ENCODE measurements around the gene COMTD1.
A peak's percentile ranks its signal among the peaks of the same experiment; 100 is the strongest.

The COMTD1 gene

GRCh38 chr10:75235375-75236177 lies at the start of gene COMTD1:
TSS of gene COMTD1 (minus strand) at chr10:75235957. CDS start at chr10:75235928, 29 bp downstream.
- DNase-seq (ENCODE audit: low read depth in 2 of 2) = peak; percentile 83 to 88

DNA sequence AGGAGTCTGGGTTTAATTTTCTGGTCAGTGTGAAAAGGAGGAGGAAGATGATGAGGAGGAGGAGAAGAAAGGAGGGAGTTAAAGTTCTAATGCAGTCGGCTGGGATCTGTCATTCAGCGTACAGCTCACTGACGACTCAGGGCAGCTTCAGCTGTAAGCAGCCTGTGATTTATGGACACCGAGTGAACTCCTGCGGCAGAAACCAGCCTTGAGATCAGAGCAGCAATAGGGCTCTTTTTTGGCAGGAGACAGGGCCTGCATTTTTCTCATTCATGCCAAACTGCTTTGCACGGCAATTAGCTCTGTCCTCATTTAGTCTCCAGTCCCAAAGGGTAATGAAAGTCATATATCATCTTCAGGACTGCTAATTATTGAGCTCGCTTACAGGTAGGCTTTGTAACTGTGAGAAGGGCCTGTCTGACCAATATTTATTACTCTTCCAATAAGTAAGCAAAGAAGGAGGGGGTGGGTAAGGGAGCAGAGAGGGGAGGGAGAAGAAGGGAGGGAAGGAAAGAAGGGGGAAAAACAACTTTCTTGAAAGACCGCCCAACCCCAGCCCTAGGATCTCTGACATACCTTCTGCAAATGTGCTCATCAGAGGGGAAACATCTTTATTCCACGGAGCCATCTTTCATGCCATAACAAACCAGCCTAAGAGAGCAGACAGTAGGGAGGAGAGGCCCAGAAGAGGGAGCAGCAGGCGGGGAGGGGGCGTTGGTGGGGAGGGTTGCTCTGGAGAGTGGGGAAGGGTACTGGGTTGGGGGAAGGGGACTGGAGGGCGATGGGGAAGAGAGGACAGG lies 48.1 kb upstream of the COMTD1 start:
- DNase-seq (ENCODE audit: low read depth in 2 of 2) = no peak

GRCh38 chr10:75283078-75283670 lies 47.4 kb upstream of the COMTD1 start:
- DNase-seq (ENCODE audit: low read depth in 2 of 2) = no peak

DNA sequence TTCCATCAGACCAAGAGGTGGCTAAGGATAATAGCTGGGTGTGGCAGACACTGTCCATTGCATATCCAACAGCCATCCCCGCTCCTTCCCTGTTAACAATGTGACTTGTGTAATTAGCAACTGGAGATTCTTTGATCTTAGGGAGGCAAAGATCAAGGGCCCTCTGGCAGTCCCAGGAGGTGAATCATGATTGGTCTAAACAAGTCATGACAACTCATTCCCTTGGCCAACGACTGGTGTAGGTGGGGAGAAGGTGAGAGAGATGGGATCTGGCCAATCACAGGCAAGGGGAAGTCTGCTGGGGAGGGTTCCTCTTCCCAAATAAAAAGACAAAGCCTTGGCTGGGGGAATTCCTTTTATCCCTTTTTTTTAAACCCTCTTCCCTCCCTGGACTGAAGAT lies 46.2 kb upstream of the COMTD1 start:
- DNase-seq (ENCODE audit: low read depth in 2 of 2) = no peak

DNA sequence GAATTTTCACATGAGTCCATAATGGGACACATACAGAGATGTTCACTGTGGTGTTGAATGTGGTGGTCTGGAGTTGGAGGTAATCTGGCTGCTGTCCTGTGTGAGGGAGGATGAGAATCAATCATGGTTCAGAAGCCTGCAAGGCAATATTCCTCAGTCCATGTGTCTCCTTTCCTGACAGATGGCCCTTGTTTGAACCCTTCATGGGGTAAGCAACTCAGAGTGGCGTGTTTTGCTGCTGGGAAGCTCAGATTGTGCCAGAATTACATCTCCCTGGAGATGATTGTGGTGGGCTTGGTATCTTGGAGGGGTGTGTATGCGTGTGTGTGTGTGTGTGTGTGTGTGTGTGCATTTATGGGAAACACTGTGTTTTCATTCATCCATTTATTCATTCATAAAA lies 44.5 kb upstream of the COMTD1 start:
- DNase-seq (ENCODE audit: low read depth in 2 of 2) = no peak

DNA sequence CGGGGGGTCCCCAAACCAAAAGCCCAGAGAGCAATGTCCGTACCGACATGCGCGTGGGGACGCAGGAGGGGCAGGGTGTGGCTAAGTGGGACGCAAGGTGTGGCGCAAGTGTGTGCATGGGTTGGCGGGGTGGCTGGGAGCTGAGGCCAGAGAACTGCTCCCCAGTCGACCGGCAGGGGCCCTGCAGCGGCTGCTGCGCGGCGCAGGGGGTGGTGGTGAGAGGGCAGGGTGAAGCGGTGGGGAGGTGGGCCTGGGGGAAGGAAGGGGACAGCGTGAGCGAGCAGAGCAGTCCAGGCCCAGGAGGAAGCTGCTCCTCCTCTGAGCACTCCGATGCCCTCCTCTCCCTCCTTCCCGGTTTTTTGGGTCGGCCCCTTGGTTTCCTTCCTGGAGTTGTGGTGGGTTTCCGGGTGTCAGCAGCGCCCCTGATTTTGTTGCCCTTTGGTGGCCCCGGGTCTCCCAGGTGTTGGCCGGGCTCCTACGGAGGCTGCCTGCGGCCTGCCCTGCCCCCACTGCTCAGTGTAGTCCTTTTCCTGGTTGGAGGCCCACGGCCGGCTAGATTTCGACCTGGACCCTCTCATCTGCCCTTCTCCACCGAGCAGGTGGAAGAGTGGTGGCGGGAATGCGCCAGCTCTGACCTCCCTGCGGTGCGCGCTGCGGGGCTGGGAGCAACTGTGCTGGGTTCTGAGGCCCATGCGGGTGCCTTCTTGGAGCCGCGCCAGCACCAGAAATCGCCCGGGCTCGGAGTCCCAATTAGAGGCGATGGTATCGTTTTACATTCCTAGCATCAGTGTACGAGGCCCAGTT lies 40.5 kb upstream of the COMTD1 start:
- no peak for DNase-seq (ENCODE audit: low read depth in 2 of 2)

DNA sequence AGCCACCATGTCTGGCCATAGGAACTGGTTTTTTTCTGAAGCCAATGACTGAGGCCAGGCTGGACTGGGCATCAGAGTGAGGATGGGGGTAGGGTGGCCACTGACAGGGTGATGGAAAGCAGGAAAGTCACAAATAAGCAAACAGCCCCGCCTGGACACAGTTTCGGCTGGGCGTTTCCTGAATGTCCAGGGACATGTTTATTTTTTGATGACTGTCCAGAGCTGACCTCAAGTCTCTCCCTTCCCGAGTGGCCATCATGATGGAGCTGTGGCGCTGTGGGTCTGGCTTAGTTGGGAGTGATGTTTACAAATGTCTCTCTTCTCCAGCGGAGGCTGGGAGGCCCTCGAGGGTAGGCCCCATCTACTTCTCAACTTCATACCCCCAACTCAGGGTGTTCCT lies 37.1 kb upstream of the COMTD1 start:
- DNase-seq (ENCODE audit: low read depth in 2 of 2) = no peak

DNA sequence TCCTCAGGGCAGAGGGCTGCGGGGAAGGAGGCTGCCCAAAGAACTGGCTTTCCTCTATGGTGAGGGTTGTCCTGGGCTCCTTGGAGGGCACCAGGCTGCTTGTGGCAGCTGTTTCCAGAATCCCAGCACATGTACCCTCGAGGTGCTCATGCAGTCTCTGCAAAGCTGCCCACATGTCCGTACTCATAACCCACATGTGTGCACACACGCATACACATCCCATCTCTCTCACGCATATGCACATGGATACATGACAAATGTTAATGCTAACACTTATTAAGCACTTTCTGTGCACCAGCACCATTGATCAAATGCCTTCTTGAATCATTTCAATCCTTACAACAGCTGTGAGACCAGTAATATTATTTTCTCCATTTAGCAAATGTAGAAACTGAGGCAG lies 36.3 kb upstream of the COMTD1 start:
- DNase-seq (ENCODE audit: low read depth in 2 of 2) = no peak

GRCh38 chr10:75269605-75270004 lies 33.8 kb upstream of the COMTD1 start:
- DNase-seq (ENCODE audit: low read depth in 2 of 2) = no peak

GRCh38 chr10:75266945-75267344 lies 31.2 kb upstream of the COMTD1 start:
- DNase-seq (ENCODE audit: low read depth in 2 of 2) = no peak

- no peak for DNase-seq (ENCODE audit: low read depth in 2 of 2)
Measured at GRCh38 chr10:75265856-75266255, 30.1 kb upstream of the COMTD1 start.

DNA sequence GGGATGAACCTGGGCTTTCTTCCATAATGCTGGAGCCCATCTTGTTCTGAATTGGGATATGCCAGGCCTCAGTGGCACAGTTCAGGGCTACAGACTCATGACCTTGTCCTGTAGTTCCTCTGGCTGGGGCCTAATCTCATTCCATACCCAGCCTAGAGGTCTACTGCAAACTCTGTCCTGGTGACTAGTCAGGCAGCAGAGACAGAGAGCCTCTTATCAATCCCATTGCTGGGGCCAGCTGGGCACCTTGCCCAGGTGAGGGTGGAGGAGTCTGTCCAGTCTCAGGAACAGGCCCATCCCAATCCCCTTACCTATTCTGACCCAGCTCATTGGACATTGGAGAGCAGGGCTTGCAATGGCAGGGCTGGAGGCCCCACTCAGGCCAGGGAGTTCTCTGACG lies 28.0 kb upstream of the COMTD1 start:
- DNase-seq (ENCODE audit: low read depth in 2 of 2) = no peak

DNA sequence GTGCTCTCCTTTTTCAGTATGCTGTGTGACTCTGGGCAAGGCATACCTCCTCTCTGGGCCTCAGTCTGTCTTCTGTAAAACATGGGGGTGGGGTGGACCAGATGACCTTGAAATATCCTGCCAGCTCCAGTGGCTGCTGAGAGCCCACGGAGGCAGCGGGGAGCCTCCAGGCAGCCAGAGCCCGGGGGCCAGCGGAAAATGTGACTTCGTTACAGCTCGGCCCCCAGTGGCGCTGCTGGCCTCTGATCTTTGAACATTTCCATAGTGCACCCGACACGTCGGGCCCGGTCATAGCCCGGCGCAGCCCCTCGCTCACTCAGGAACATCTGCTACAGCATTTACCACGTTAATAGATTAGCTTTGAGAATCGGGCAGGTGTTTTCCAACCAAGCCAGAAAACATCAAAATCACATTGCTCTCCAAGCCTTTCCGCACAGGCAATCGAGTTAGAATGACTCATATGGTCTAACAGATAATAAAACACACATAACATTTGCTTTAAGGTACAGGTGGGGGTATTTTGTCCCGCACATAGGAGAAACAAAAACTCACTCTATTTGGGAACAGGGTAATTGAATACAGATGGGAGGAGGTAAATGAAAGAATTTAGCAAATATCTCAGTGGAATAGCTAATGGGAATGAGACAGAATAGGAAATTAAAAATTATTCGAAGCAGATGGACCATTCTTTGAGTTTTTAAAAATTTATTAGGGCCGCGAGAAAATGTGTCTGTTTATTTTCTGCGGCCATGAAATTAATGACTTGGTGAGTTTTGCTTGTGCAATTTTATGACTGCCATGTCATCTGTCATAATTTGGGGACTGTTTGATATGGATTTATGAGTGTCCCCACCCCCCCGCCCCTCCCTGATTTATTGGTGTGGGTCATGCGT lies 26.3 kb upstream of the COMTD1 start:
- no peak for DNase-seq (ENCODE audit: low read depth in 2 of 2)

DNA sequence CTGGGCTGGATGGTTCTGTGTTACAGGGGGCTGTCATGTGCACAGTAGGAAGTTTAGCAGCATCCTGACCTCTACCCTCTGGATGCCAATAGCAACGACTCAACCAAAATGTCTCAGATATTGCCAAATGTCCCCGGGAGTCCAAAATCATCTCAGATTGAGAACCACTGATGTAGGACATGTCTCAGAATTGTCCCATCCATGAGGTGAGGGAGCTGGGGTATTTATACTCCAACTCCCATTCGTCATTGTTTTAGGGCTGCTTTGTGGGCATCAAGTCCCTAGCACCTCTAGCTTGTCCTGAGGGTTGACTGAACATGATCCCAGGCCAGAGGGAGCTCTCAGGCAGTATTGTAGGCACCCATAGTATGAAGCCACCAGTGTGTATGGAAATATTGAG lies 25.2 kb upstream of the COMTD1 start:
- DNase-seq (ENCODE audit: low read depth in 2 of 2) = no peak

- DNase-seq (ENCODE audit: low read depth in 2 of 2) = no peak
Measured at GRCh38 chr10:75254739-75255138, 19.0 kb upstream of the COMTD1 start.

DNA sequence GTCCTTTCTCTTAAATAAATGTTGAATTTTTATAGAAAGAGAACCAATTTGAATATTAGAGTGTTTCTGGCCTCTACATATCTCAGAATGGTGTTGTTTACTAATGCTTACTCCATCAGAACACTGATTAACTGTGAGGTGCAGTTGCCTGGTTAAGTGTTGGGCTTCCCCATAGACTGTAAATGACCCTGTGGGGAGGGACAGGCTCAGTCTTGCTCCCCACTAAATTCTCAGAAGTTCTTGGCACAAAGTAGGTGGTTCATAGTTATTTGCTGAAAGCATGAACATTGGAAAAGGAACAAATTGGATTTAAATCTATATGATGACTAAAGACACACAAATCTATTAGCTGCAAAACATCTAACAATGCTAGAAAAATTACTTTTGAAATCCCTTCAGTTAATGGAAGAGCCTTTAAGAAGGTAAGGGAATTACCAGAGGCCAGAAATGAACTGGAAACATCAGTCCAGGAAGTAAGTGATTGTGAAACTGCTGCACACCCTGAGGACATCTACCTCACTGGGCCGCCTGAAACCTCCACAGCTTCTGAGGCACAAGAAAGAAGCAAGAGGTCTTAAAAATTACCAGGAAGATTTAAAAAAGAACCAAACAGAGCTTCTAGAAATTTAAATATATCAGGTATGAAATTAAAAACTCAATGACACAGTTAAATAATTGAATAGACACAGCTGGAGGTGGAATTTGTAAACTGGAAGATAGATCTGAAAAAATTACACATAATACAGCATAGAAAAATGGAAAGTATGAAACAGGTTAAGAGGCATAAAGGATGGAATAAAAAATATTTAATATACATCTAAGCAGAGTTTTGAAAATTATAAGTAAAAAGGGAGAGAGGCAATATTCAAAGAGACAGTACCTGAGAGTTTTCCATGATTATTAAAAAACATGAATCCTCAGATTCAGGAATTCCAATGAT lies 17.8 kb upstream of the COMTD1 start:
- DNase-seq (ENCODE audit: low read depth in 2 of 2) = no peak

DNA sequence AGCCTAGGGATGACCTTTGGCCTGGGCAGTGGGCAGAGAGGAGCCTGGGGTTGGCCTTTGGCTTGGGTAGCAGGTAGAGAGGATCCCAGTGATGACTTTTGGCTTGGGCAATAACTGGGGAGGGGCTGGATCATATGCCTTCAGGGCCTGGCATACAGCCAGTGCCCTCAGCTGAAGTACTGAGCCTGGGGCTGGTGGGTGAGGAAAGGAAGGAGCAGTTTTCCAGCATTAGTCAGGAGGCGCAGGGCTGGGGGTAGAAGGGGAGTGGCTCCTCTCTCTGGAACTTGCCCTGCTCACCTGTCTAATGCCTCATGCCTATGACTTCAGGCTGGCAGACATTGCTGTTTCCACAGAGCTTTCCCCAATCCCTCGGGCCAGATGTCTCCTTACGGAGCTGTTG lies 15.2 kb upstream of the COMTD1 start:
- no peak for DNase-seq (ENCODE audit: low read depth in 2 of 2)

DNA sequence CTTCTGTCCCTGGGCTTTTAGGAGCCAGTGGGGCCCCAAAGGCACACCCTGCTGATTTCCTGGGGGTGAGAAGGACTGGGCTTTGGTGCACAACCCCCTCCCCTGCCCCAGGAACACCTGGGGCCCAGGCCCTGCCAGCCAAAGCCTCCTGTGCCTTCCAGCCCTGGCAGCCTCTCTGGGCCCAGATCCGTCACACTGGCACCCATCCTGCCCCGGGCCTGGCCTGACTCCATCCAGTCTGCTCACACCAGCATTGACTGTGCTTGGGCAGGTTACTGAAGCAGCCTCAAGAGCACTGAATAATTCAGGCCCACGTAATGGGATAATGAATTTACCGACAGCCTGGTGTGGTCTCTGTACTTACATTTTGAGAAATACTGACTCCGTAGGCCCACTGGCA lies 12.0 kb upstream of the COMTD1 start:
- no peak for DNase-seq (ENCODE audit: low read depth in 2 of 2)

GRCh38 chr10:75246506-75246905 lies 10.7 kb upstream of the COMTD1 start:
- DNase-seq (ENCODE audit: low read depth in 2 of 2) = no peak

Data from stimulated activated CD8-positive, alpha-beta memory T cell treated with anti-CD3 and anti-CD28 coated beads, Interleukin-7, amount 100 ng/mL, for 1 hour (primary cell).